SK-N-SH treated with all-trans-retinoic acid at 6 μM for 48 hours (cell line): ENCODE measurements around the gene SMOC2.
"Not testable (repeated sequence)": the region's sequence is repeated elsewhere in the genome, so short reads cannot be mapped to it uniquely, and the experiment has no call there.

Experiments used
- ZNF70 ChIP-seq: fragments of 450-650 bp; formaldehyde crosslinking; IDR thresholded peaks from 2 replicates; pipeline ENCODE4 v1.5.0; 2020; ENCODE audit warnings: mild to moderate bottlenecking, moderate library complexity
- ZNF8 ChIP-seq: fragments of 450-650 bp; formaldehyde crosslinking; IDR thresholded peaks from 2 replicates; pipeline ENCODE4 v1.5.0; 2020; ENCODE audit warnings: mild to moderate bottlenecking, moderate library complexity
- TF ChIP-seq, protein P1 (sequence below): fragments of 250-450 bp; sonication (Bioruptor Pico); IDR thresholded peaks from 2 replicates; pipeline ENCODE4 v1.5.1; 2020; ENCODE audit warnings: low read depth, mild to moderate bottlenecking, moderate library complexity

DNA sequence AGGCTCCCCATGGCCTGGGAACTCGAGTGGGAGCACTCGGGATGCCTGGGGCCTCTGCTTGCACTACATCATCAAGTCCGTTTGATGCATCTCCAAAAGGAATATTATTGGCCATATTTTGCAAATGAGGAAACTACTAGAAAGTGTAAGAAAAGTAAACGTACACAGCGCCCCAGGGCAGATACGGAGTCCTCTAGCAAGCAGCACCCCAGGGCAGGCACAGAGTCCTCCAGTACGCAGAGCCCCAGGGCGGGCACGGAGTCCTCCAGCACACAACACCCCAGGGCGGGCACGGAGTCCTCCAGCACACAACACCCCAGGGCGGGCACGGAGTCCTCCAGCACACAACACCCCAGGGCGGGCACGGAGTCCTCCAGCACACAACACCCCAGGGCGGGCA, 264.3 kb downstream of the SMOC2 start:
- TF ChIP-seq ZNF8; ZNF70 (CRISPR knock-in tag): not testable (repeated sequence)
- TF ChIP-seq, protein P1, sequence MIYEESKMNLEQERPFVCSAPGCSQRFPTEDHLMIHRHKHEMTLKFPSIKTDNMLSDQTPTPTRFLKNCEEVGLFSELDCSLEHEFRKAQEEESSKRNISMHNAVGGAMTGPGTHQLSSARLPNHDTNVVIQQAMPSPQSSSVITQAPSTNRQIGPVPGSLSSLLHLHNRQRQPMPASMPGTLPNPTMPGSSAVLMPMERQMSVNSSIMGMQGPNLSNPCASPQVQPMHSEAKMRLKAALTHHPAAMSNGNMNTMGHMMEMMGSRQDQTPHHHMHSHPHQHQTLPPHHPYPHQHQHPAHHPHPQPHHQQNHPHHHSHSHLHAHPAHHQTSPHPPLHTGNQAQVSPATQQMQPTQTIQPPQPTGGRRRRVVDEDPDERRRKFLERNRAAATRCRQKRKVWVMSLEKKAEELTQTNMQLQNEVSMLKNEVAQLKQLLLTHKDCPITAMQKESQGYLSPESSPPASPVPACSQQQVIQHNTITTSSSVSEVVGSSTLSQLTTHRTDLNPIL (CRISPR knock-in tag) = not testable (repeated sequence)
